ENCODE data around the gene SNORC.

GRCh38 chr2:232903989-232904388 is 33.9 kb downstream of the SNORC start:
- TF ChIP-seq CTCF (conservative IDR thresholded peaks at IDR 0.05; ENCODE audit: low read length): no peak
- TF ChIP-seq EZH2phosphoT487 (IDR thresholded peaks at IDR 0.05; ENCODE audit: borderline replicate concordance, low read depth, low read length): no peak

All from OCI-LY7 (cell line).